ENCODE measurements around the gene TLE3. TPM values are rescaled to one million over a fixed set of nuclear protein-coding genes. Genes with fewer than 3 reads are reported as not detected.

The TLE3 gene
- total RNA-seq, 1 donor = 196 TPM

DNA sequence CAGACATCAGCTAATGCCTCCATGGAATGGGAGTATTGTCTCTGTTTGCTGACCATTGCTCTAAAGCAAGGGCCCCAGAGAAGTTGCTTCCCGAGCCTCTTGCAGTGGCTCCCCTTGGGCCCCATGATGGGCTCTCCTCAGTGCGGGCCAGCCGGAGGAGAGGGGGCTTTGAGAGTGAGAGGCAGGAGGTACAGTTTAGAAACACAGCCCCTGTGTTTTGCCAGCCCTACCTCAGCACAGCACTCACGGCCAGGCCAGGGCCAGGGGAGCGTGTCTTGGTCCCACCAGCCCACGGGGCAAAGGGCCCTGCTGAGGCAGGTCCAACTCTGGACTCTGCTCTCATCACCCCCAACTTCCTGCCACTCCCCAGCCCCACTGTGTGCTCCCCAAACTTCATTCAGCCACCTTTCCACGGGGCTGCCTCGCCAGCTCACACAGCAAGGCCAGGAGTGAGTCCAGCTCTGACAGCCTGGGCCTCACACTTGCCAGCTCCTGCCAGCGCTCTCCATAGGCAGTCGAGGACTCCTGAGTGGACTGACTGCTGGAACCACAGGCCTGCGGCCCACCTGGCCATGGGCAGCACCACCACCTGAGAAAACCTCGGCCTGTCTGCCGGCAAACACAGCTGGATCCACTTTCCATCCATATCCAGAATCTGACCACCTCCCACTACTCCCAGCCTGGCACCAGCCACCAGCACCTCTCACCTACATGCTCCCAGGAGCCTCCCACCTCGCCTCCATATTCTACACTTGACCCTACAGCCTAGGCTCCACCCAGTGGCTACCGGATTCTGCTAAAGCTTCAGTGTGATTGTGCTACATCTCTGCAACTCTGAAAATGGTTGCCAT, 99.0 kb downstream of the TLE3 start:
- no peaks in the 10 kb centered on the region for H3K4me1 ChIP-seq (ENCODE audit: insufficient read depth, low read length)

GRCh38 chr15:69997813-69998212, 99.9 kb downstream of the TLE3 start:
- no peaks in the 10 kb centered on the region for H3K9me3 ChIP-seq (ENCODE audit: low read depth, low read length)
- H3K27me3 ChIP-seq (ENCODE audit: insufficient read depth, low read length) = no peaks in the 10 kb centered on the region
- H3K4me1 ChIP-seq (ENCODE audit: insufficient read depth, low read length) = no peaks in the 10 kb centered on the region
- H3K4me3 ChIP-seq (ENCODE audit: low read length) = no peak overlapping the region

More for the DNA sequence above, 99.0 kb downstream of the TLE3 start:
- H3K27me3 ChIP-seq (ENCODE audit: insufficient read depth, low read length) = no peaks in the 10 kb centered on the region
- H3K9me3 ChIP-seq (ENCODE audit: low read depth, low read length) = no peaks in the 10 kb centered on the region
- no peak overlapping the region for H3K4me3 ChIP-seq (ENCODE audit: low read length)

All from mononuclear cell (primary cell).